GM21717 (cell line): ENCODE data around the gene SIAH3.

ENCODE experiments used
- ATAC-seq: cut with Tn5 transposase; IDR thresholded peaks from one replicate; pipeline ENCODE4 v1.9.1; 2021; ENCODE audit warnings: mild to moderate bottlenecking, moderate library complexity; ENCODE audit not compliant: unreplicated experiment

SIAH3 gene

GRCh38 chr13:45863709-45864590 is 12.4 kb upstream of the SIAH3 start:
- ATAC-seq, result no peak

GRCh38 chr13:45861322-45861721 is 9.8 kb upstream of the SIAH3 start:
- ATAC-seq, result no peak

GRCh38 chr13:45860240-45860639 is 8.7 kb upstream of the SIAH3 start:
- no peak for ATAC-seq

GRCh38 chr13:45859705-45860104 is 8.2 kb upstream of the SIAH3 start:
- no peak for ATAC-seq

GRCh38 chr13:45852494-45852893 is 941 bp upstream of the SIAH3 start:
- ATAC-seq, result no peak

- no peak for ATAC-seq
These were observed 403 bp upstream of the SIAH3 start for GRCh38 chr13:45851956-45852355.

- ATAC-seq, result no peak
These were observed 1.4 kb downstream of the SIAH3 start for GRCh38 chr13:45850027-45850613.

GRCh38 chr13:45849408-45849807 is 2.1 kb downstream of the SIAH3 start:
- ATAC-seq, result no peak

- no peak for ATAC-seq
These were observed 3.9 kb downstream of the SIAH3 start for GRCh38 chr13:45847554-45848224.

GRCh38 chr13:45846681-45847080 is 4.9 kb downstream of the SIAH3 start:
- ATAC-seq, result no peak

GRCh38 chr13:45838171-45838745 is 13.3 kb downstream of the SIAH3 start:
- no peak for ATAC-seq

GRCh38 chr13:45837111-45837510 is 14.4 kb downstream of the SIAH3 start:
- no peak for ATAC-seq

GRCh38 chr13:45834411-45834994 is 17.1 kb downstream of the SIAH3 start:
- ATAC-seq, result no peak

- ATAC-seq, result no peak
These were observed 17.7 kb downstream of the SIAH3 start for GRCh38 chr13:45833663-45834375.

GRCh38 chr13:45833242-45833641 is 18.3 kb downstream of the SIAH3 start:
- no peak for ATAC-seq

GRCh38 chr13:45831851-45832250 is 19.7 kb downstream of the SIAH3 start:
- no peak for ATAC-seq

GRCh38 chr13:45830121-45830520 is 21.4 kb downstream of the SIAH3 start:
- no peak for ATAC-seq

- no peak for ATAC-seq
These were observed 23.1 kb downstream of the SIAH3 start for GRCh38 chr13:45828256-45828968.

GRCh38 chr13:45827318-45827717 is 24.2 kb downstream of the SIAH3 start:
- no peak for ATAC-seq

- ATAC-seq, result no peak
These were observed 24.8 kb downstream of the SIAH3 start for GRCh38 chr13:45826731-45827130.
